AG10803 (cell line): ENCODE data around the gene OXCT1.

Source experiments
- DNase-seq: peaks from one replicate; pipeline ENCODE4 v3.0.0; 2010; ENCODE audit warnings: low read depth
- H3K4me3 ChIP-seq: 2 replicates; pipeline ENCODE4 v1.5.1; 2011; ENCODE audit warnings: mild to moderate bottlenecking, low read length, control low read depth
- TF ChIP-seq, protein P1 (sequence below): conservative IDR thresholded peaks from 2 replicates; pipeline ENCODE4 v1.5.1; 2011; ENCODE audit warnings: mild to moderate bottlenecking, low read length, control low read depth, inconsistent platforms

OXCT1 gene

DNA sequence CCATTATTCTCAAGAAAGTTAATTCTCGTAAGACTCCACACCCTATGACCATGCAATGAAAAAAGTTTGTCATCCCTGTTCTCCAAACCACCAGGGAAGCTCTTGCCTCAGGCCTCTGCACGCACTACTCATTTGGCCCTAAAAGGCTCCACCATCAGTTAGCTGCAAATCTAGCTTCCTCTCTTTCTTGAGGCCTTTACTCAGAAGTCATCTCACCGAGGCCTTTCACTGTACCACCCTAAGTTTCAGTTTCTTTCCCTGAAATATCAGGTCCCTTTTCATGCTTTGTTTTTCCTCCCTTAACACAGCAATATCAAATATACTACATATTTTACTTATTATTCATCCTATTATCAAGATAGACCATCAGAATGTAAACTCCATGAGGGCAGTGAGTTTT, 39.1 kb downstream of the OXCT1 start:
- no peak overlapping the region for H3K4me3 ChIP-seq
- TF ChIP-seq, protein P1, sequence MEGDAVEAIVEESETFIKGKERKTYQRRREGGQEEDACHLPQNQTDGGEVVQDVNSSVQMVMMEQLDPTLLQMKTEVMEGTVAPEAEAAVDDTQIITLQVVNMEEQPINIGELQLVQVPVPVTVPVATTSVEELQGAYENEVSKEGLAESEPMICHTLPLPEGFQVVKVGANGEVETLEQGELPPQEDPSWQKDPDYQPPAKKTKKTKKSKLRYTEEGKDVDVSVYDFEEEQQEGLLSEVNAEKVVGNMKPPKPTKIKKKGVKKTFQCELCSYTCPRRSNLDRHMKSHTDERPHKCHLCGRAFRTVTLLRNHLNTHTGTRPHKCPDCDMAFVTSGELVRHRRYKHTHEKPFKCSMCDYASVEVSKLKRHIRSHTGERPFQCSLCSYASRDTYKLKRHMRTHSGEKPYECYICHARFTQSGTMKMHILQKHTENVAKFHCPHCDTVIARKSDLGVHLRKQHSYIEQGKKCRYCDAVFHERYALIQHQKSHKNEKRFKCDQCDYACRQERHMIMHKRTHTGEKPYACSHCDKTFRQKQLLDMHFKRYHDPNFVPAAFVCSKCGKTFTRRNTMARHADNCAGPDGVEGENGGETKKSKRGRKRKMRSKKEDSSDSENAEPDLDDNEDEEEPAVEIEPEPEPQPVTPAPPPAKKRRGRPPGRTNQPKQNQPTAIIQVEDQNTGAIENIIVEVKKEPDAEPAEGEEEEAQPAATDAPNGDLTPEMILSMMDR, result no peak
- no peak for DNase-seq

DNA sequence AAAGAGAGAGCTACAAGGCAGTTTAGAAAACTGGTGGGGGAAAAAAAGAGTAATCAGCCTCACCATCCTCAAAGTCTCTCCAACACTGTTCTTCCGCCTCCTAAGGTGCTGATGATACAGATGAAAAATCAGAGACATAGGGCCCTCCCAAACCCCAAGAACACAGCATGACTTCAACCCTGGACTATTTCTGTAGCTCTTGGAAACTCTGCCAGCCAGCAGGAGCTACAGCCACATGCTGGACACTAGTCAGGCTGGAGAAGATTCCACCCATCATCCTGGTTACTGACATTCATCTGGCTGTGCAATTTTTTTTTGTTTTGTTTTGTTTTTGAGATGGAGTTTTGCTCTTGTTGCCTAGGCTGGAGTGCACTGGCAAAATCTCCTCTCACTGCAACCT, 42.4 kb downstream of the OXCT1 start:
- no peak overlapping the region for H3K4me3 ChIP-seq
- TF ChIP-seq, protein P1, result no peak
- DNase-seq, result no peak

DNA sequence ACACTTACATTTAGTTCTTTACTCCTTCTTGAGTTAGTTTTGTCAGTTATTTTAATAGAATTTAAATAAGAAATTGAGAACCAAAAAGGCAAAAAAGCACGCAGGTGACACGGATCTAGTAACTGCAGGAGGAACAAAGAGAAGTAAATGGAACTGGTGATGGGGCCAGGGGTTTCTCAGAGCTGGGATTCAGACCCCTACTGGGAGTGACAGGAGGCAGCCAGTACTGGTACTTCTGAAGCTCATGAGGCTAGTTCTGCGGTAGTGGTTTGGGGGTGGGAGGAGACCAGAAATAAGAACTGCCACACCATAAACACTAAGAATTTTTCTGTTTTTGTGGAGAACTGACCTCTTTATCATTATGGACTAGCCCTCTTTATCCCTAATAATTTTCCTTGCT, 48.2 kb downstream of the OXCT1 start:
- H3K4me3 ChIP-seq, result no peak overlapping the region
- TF ChIP-seq, protein P1, result no peak
- DNase-seq, result no peak

DNA sequence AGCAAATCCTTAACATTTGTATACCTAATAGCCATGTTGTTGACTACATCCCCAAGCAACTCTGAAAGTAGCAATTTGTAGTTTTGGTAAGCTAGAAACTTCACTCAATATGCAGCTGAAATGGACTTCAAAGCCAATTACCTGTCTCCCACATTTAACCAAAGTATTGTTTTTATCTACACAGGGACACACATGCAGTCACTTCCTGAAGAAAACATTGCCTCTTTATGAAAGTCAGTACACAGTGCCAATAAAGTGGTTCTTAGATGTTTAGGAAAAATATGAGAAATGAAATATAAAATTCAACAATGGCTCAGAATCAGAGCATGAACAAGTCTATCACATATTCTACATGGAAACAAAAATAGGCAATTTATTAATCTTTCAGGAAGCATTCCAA, 49.2 kb downstream of the OXCT1 start:
- no peak overlapping the region for H3K4me3 ChIP-seq
- TF ChIP-seq, protein P1, result no peak
- no peak for DNase-seq

DNA sequence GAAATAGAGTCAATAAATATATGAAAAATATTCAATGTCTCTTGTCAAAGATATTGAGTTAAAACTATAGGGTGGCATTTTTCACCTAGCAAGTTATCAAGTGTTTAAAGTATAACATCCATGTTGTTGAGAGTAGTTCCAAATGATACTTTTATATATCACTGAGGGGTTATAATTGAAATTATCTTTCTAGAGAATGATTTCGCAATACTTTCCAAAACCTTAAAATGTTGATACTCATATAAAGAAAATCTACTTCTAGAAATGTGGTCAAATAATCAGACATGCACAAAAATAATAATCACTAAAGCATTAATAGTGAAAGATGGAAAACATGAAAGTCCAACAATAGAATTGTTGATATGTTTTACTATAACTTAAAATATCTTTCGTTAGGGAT, 50.1 kb downstream of the OXCT1 start:
- DNase-seq, result no peak
- no peak overlapping the region for H3K4me3 ChIP-seq
- TF ChIP-seq, protein P1, result no peak

DNA sequence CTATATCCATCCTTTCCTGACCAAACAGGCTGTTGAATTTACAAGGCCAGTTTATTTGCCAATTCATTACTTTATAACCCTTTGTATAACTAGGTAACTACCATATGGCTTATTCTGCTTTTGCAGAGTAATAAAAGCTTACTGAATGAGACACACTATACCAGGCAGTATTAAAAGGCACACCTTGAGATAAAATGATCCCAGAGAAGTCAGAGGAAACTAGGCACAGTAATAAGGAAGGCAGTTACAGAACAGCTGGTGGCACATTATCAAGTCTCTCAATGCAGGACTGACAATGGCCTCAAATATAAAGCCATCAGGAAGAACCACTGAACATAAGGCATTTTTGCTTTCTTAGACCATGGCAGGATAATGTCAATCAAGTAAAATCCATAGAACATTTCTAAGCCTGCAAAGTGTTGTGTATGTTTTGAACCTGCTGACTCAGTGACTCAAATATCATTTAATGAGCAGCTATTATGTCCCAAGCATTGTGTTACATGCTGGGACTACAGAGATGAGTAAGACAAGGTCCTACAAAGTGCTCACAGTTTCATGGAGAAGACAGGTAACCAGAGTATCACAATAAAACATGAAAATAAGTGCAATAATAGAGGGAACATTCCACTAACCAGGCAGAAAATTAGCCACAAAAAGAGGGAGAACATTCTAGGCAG, 52.5 kb downstream of the OXCT1 start:
- no peak for DNase-seq
- TF ChIP-seq, protein P1, result no peak
- no peak overlapping the region for H3K4me3 ChIP-seq

DNA sequence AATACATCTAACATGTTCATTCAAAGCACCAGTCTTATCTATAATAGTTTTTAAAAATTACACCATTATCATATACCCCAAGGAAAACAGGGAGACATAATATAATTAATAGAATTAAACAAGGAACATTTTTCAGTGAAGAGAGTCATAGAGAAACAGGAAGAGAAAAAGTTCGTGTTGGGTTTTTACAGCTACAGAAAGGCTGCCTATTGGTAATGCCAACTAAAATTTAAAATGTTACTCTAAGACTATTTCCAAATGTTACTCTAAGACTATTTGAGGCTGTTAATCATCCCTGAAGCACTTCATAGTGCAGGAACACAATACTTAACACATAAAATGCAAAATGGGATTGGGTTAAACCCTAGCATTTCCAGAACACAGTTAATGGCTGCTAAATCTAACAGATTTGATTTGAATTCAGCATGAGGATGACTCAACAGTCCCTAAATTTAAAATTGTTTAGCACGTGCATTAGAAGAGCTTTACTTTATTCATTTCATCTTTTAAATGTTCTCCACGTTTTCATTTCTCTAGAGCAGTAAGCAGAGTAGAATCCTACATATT, 54.5 kb downstream of the OXCT1 start:
- no peak for DNase-seq

More for the DNA sequence above, 54.5 kb downstream of the OXCT1 start:
- TF ChIP-seq, protein P1, result no peak
- H3K4me3 ChIP-seq, result no peak overlapping the region
